Measurements from ENCODE around the gene RNF10. TPM values are rescaled to one million over a fixed set of nuclear protein-coding genes. Genes with fewer than 3 reads are reported as not detected.

Gene RNF10
- total RNA-seq, 2 experiments from 2014 or later, result 441 to 446 TPM

- Histone ChIP-seq H3K27ac (ENCODE audit: low read depth in 1 of 2, low read length in 2 of 2) (no peak overlapping the region), H3K36me3 (ENCODE audit: insufficient read depth, low read length) (no peaks in the 10 kb centered on the region), H3K4me1 (ENCODE audit: insufficient read depth, low read length) (peaks cover 20% of the 10 kb centered on the region), H3K4me3 (ENCODE audit: low read length) (no peak overlapping the region), H3K9me3 (ENCODE audit: control insufficient read depth in 1 of 2, insufficient read depth in 1 of 2, low read length in 2 of 2) (no peaks in the 10 kb centered on the region), H3K27me3 (ENCODE audit: control insufficient read depth in 1 of 2, insufficient read depth in 2 of 2, low read length in 2 of 2) (no peaks in the 10 kb centered on the region)
- intact Hi-C loops (cut with DNase I, micrococcal nuclease), result no loop called here
- H3K27ac Mint-ChIP-seq, result no peak overlapping the region
- no peak for ATAC-seq (ENCODE audit: poor library complexity)
- TF ChIP-seq CTCF (IDR thresholded peaks at IDR 0.05), result no peak
- H3K4me1 Mint-ChIP-seq (ENCODE audit: low read depth), result peaks cover 16% of the 10 kb centered on the region
- H3K36me3 Mint-ChIP-seq (ENCODE audit: low read depth), result no peaks in the 10 kb centered on the region
- ChIA-PET POLR2A (interaction anchor here (1.0 kb wide), 1 partner anchor 196 kb away, joined by 3 read pairs; no protein-coding TSS in a partner anchor), CTCF (no interaction called here)
- no peak for DNase-seq
- H3K4me3 Mint-ChIP-seq, result no peak overlapping the region
- H3K9me3 Mint-ChIP-seq, result no peaks in the 10 kb centered on the region
- peaks cover 24% of the 10 kb centered on the region for H3K27me3 Mint-ChIP-seq
Measured at GRCh38 chr12:120586860-120587259, 52.7 kb downstream of the RNF10 start.

- TF ChIP-seq CTCF (IDR thresholded peaks at IDR 0.05), result no peak
- peaks cover 7% of the 10 kb centered on the region for H3K4me1 Mint-ChIP-seq (ENCODE audit: low read depth)
- H3K36me3 Mint-ChIP-seq (ENCODE audit: low read depth), result no peaks in the 10 kb centered on the region
- peaks cover 21% of the 10 kb centered on the region for H3K27me3 Mint-ChIP-seq
- H3K27ac ChIP-seq (ENCODE audit: low read depth in 1 of 2, low read length in 2 of 2), result no peak overlapping the region
- H3K27ac Mint-ChIP-seq, result no peak overlapping the region
- H3K36me3 ChIP-seq (ENCODE audit: insufficient read depth, low read length), result no peaks in the 10 kb centered on the region
- ChIA-PET CTCF (no interaction called here), POLR2A (no interaction called here)
- no peaks in the 10 kb centered on the region for H3K27me3 ChIP-seq (ENCODE audit: control insufficient read depth in 1 of 2, insufficient read depth in 2 of 2, low read length in 2 of 2)
- ATAC-seq (ENCODE audit: poor library complexity), result no peak
- peaks cover 15% of the 10 kb centered on the region for H3K4me1 ChIP-seq (ENCODE audit: insufficient read depth, low read length)
- no peaks in the 10 kb centered on the region for H3K9me3 ChIP-seq (ENCODE audit: control insufficient read depth in 1 of 2, insufficient read depth in 1 of 2, low read length in 2 of 2)
- intact Hi-C loops (cut with DNase I, micrococcal nuclease), result no loop called here
- H3K4me3 ChIP-seq (ENCODE audit: low read length), result no peak overlapping the region
- no peak for DNase-seq
- no peaks in the 10 kb centered on the region for H3K9me3 Mint-ChIP-seq
- H3K4me3 Mint-ChIP-seq, result no peak overlapping the region
Measured at GRCh38 chr12:120588371-120588770, 54.2 kb downstream of the RNF10 start.

GRCh38 chr12:120588948-120589930 lies 55.1 kb downstream of the RNF10 start:
- H3K4me3 ChIP-seq (ENCODE audit: low read length), result no peak overlapping the region
- intact Hi-C loops (cut with DNase I, micrococcal nuclease), result no loop called here
- CTCF ChIA-PET, result no interaction called here

More at GRCh38 chr12:120588948-120589930, 55.1 kb downstream of the RNF10 start:
- Histone ChIP-seq H3K9me3 (ENCODE audit: control insufficient read depth in 1 of 2, insufficient read depth in 1 of 2, low read length in 2 of 2) (no peaks in the 10 kb centered on the region), H3K4me1 (ENCODE audit: insufficient read depth, low read length) (peaks cover 6% of the 10 kb centered on the region), H3K36me3 (ENCODE audit: insufficient read depth, low read length) (no peaks in the 10 kb centered on the region), H3K27ac (ENCODE audit: low read depth in 1 of 2, low read length in 2 of 2) (no peak overlapping the region), H3K27me3 (ENCODE audit: control insufficient read depth in 1 of 2, insufficient read depth in 2 of 2, low read length in 2 of 2) (no peaks in the 10 kb centered on the region)
- Mint-ChIP-seq H3K36me3 (ENCODE audit: low read depth) (no peaks in the 10 kb centered on the region), H3K27ac (no peak overlapping the region), H3K4me1 (ENCODE audit: low read depth) (no peaks in the 10 kb centered on the region), H3K4me3 (no peak overlapping the region), H3K9me3 (no peaks in the 10 kb centered on the region), H3K27me3 (peaks cover 12% of the 10 kb centered on the region)
- POLR2A ChIA-PET, result no interaction called here
- DNase-seq, result no peak
- no peak for ATAC-seq (ENCODE audit: poor library complexity)
- no peak for TF ChIP-seq CTCF (IDR thresholded peaks at IDR 0.05)

Data from CD4-positive, alpha-beta T cell (primary cell).